ENCODE results near the gene PURA. TPM values are rescaled to one million over a fixed set of nuclear protein-coding genes. Genes with fewer than 3 reads are reported as not detected.

PURA gene
- total and polyA plus RNA-seq, 8 donors: 3.3 to 30.8 (median 20.2) TPM

GRCh38 chr5:140165923-140166270, 52.0 kb downstream of the PURA start:
- H3K4me3 ChIP-seq: no peak overlapping the region
- WGBS, 5 donors: 34 to 60% (median 43%) methylated on average over 4 of the region's 4 CpGs
- H3K36me3 ChIP-seq: no peaks in the 10 kb centered on the region
- TF ChIP-seq EP300 (IDR thresholded peaks at IDR 0.05) (no peak), POLR2A (IDR thresholded peaks at IDR 0.05) (no peak), CTCF (IDR thresholded peaks at IDR 0.05) (no peak), POLR2AphosphoS5 (IDR thresholded peaks at IDR 0.05) (no peak)
- peak overlapping the region; percentile 74 to 85 (median 82) for H3K27ac ChIP-seq
- peaks cover 10 to 66% (median 47%) of the 10 kb centered on the region in 4 donors for H3K4me1 ChIP-seq
- no peaks in the 10 kb centered on the region for H3K27me3 ChIP-seq
- H3K9me3 ChIP-seq: no peaks in the 10 kb centered on the region
- no peak for DNase-seq
- intact Hi-C loops (cut with DNase I; ENCODE audit: low total_unique reads): no loop called here

GRCh38 chr5:140166911-140167310, 53.0 kb downstream of the PURA start:
- no peaks in the 10 kb centered on the region for H3K9me3 ChIP-seq
- DNase-seq: no peak
- TF ChIP-seq POLR2AphosphoS5 (IDR thresholded peaks at IDR 0.05): no peak
- no peak for TF ChIP-seq EP300 (IDR thresholded peaks at IDR 0.05)
- TF ChIP-seq POLR2A (IDR thresholded peaks at IDR 0.05): no peak
- no peak for TF ChIP-seq CTCF (IDR thresholded peaks at IDR 0.05)
- no peaks in the 10 kb centered on the region for H3K27me3 ChIP-seq
- no peak overlapping the region for H3K4me3 ChIP-seq
- H3K27ac ChIP-seq: peak overlapping the region in 4 of 5 donors; percentile 74 to 83 (median 80)
- peaks cover 10 to 65% (median 47%) of the 10 kb centered on the region in 4 donors for H3K4me1 ChIP-seq
- no peaks in the 10 kb centered on the region for H3K36me3 ChIP-seq
- intact Hi-C loops (cut with DNase I; ENCODE audit: low total_unique reads): no loop called here

DNA sequence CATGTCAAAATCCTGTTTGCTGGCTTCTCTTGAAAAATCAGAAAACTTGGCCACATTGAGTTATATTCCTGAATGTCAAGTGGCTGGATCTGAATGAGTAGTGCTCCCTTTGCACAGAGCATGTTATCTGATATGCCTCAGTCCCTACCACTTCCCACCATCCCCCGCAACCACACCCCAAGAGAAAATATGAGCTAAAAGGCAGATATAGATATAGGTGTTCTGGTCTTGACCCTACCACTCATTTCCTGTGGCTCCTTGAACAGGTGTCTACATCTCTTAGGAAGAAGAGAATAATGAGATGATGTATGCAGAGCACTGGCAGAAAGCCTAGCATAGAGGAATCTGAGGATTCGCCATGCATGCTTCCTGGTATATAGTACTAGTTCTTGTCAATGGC, 54.5 kb downstream of the PURA start:
- Histone ChIP-seq H3K9me3 (no peaks in the 10 kb centered on the region), H3K27ac (peak overlapping the region; percentile 59 to 83 (median 74)), H3K4me3 (no peak overlapping the region), H3K4me1 (peaks cover 10 to 55% (median 42%) of the 10 kb centered on the region in 4 donors), H3K36me3 (no peaks in the 10 kb centered on the region), H3K27me3 (no peaks in the 10 kb centered on the region)
- WGBS, 5 donors: 66 to 78% (median 73%) methylated on average over 2 of the region's 2 CpGs
- intact Hi-C loops (cut with DNase I; ENCODE audit: low total_unique reads): no loop called here
- no peak for TF ChIP-seq CTCF (IDR thresholded peaks at IDR 0.05)
- TF ChIP-seq POLR2AphosphoS5 (IDR thresholded peaks at IDR 0.05): peak in 2 of 3 donors; percentile 26 to 31
- DNase-seq: no peak

- DNase-seq: peak in 1 of 2 donors; percentile 64
- Histone ChIP-seq H3K9me3 (no peaks in the 10 kb centered on the region), H3K4me1 (peaks cover 15 to 57% (median 43%) of the 10 kb centered on the region in 4 donors), H3K27me3 (no peaks in the 10 kb centered on the region), H3K27ac (peak overlapping the region; percentile 32 to 83 (median 63)), H3K36me3 (no peaks in the 10 kb centered on the region), H3K4me3 (no peak overlapping the region)
- WGBS, 5 donors: 83 to 100% (median 91%) methylated on average over 1 of the region's 1 CpG
- peak in 2 of 7 experiments; percentile 22 to 31 for TF ChIP-seq CTCF (IDR thresholded peaks at IDR 0.05)
- TF ChIP-seq POLR2AphosphoS5 (IDR thresholded peaks at IDR 0.05): no peak
- intact Hi-C loops (cut with DNase I; ENCODE audit: low total_unique reads): no loop called here
These were observed 55.5 kb downstream of the PURA start for GRCh38 chr5:140169410-140169809.

Measured in stomach (tissue), 9 donors.